GM23338 (cell line): ENCODE results near the gene ZNF292. TPM values are rescaled to one million over a fixed set of nuclear protein-coding genes. Genes with fewer than 3 reads are reported as not detected.

Experiments used
- ATAC-seq: fragments of 200-7000 bp; cut with Tn5 transposase; 3 replicates; pipeline ENCODE4 v1.9.1; 2020
- DNase-seq: peaks from one replicate; pipeline ENCODE4 v3.0.0-alpha.2; 2015; ENCODE audit warnings: low spot score
- H2AFZ ChIP-seq: fragments of 200-600 bp; sonication (generic); 2 replicates; pipeline ENCODE4 v1.8.0; 2016; ENCODE audit warnings: antibody characterized with exemption, mild to moderate bottlenecking, moderate library complexity
- H3F3A ChIP-seq: fragments of 200-600 bp; sonication (generic); replicated peaks from 2 replicates; pipeline ENCODE4 v1.8.0; 2017; ENCODE audit warnings: antibody characterized with exemption, mixed run types, low read depth
- H3K27ac ChIP-seq: fragments of 200-600 bp; sonication (generic); 2 replicates; pipeline ENCODE4 v1.6.1; 2016; ENCODE audit warnings: low read depth
- H3K27me3 ChIP-seq: fragments of 200-600 bp; sonication (generic); 2 replicates; pipeline ENCODE4 v1.8.0; 2016; ENCODE audit warnings: mild to moderate bottlenecking, mixed run types, moderate library complexity; ENCODE audit not compliant: insufficient read depth
- H3K36me3 ChIP-seq: fragments of 200-600 bp; sonication (generic); 2 replicates; pipeline ENCODE4 v1.8.0; 2016; ENCODE audit warnings: mild to moderate bottlenecking; ENCODE audit not compliant: insufficient read depth
- H3K4me1 ChIP-seq: fragments of 200-600 bp; sonication (generic); 2 replicates; pipeline ENCODE4 v1.8.0; 2016; ENCODE audit warnings: mild to moderate bottlenecking, moderate library complexity; ENCODE audit not compliant: insufficient read depth
- H3K4me2 ChIP-seq: fragments of 200-600 bp; sonication (generic); 2 replicates; pipeline ENCODE4 v1.7.1; 2017; ENCODE audit warnings: mixed run types
- H3K4me3 ChIP-seq: fragments of 200-600 bp; sonication (generic); 2 replicates; pipeline ENCODE4 v1.6.1; 2016; ENCODE audit warnings: mixed run types
- H3K79me2 ChIP-seq: fragments of 200-600 bp; sonication (generic); replicated peaks from 2 replicates; pipeline ENCODE4 v1.8.0; 2017; ENCODE audit warnings: mild to moderate bottlenecking; ENCODE audit not compliant: insufficient read depth
- H3K9me2 ChIP-seq: fragments of 200-600 bp; sonication (generic); 2 replicates; pipeline ENCODE4 v1.8.0; 2017; ENCODE audit not compliant: insufficient read depth
- H4K20me1 ChIP-seq: fragments of 200-600 bp; sonication (generic); replicated peaks from 2 replicates; pipeline ENCODE4 v1.8.0; 2017; ENCODE audit warnings: mild to moderate bottlenecking; ENCODE audit not compliant: insufficient read depth
- H3K27ac Mint-ChIP-seq: 2 replicates; pipeline ENCODE4 v1.8.0; 2020; ENCODE audit warnings: inconsistent platforms, mild to moderate bottlenecking, moderate library complexity, mixed read lengths
- H3K27me3 Mint-ChIP-seq: 3 replicates; pipeline ENCODE4 v1.8.0; 2022; ENCODE audit warnings: low read depth, mild to moderate bottlenecking, moderate library complexity, mixed read lengths, inconsistent platforms; ENCODE audit not compliant: insufficient read depth, poor library complexity
- H3K36me3 Mint-ChIP-seq: 3 replicates; pipeline ENCODE4 v1.8.0; 2021; ENCODE audit warnings: low read depth, mild to moderate bottlenecking, inconsistent platforms, moderate library complexity, mixed read lengths
- H3K4me1 Mint-ChIP-seq: 3 replicates; pipeline ENCODE4 v1.8.0; 2020; ENCODE audit warnings: mild to moderate bottlenecking, inconsistent platforms, mixed read lengths
- H3K4me3 Mint-ChIP-seq: 3 replicates; pipeline ENCODE4 v1.8.0; 2021; ENCODE audit warnings: moderate library complexity, mild to moderate bottlenecking, inconsistent platforms, mixed read lengths
- H3K9me3 Mint-ChIP-seq: 3 replicates; pipeline ENCODE4 v1.8.0; 2020; ENCODE audit warnings: moderate library complexity, mild to moderate bottlenecking, inconsistent platforms, mixed read lengths
- CREB1 ChIP-seq: fragments of 250-450 bp; sonication (Bioruptor Pico); IDR thresholded peaks from 2 replicates; pipeline ENCODE4 v1.5.0; 2020; ENCODE audit warnings: low read depth, mild to moderate bottlenecking, moderate library complexity
- EZH2phosphoT487 ChIP-seq: fragments of 200-600 bp; sonication (generic); IDR thresholded peaks from one replicate; pipeline ENCODE4 v1.8.1; 2018; ENCODE audit warnings: antibody characterized with exemption; ENCODE audit not compliant: unreplicated experiment
- JUNB ChIP-seq: IDR thresholded peaks from one replicate; pipeline ENCODE4 v1.6.1; 2016; ENCODE audit warnings: antibody characterized with exemption; ENCODE audit not compliant: unreplicated experiment
- STAT1 ChIP-seq: IDR thresholded peaks from one replicate; pipeline ENCODE4 v1.6.1; 2016; ENCODE audit warnings: antibody characterized with exemption; ENCODE audit not compliant: unreplicated experiment
- ZNF114 ChIP-seq: fragments of 250-450 bp; sonication (Bioruptor Pico); IDR thresholded peaks from 2 replicates; pipeline ENCODE4 v1.5.0; 2020; ENCODE audit warnings: mild to moderate bottlenecking, moderate library complexity
- ZNF331 ChIP-seq: fragments of 250-450 bp; sonication (Bioruptor Pico); IDR thresholded peaks from 2 replicates; pipeline ENCODE4 v1.5.0; 2020; ENCODE audit warnings: low read depth, mild to moderate bottlenecking, moderate library complexity
- polyA plus RNA-seq: library from polyadenylated mRNA; unstranded; fragments of >200 nt; fragmentation: Nextera tagmentation; extraction: Ambion mirVana; gene quantifications from 2 replicates; pipeline ENCODE4 v1.2.1, GENCODE V29; 2016
- total RNA-seq: library from RNA; depleted of rRNA; stranded (reverse); fragments of >200 nt; shearing (Covaris generic); gene quantifications from 2 replicates; pipeline ENCODE4 v1.2.3, GENCODE V29; 2014
- TF ChIP-seq, protein P1 (sequence below): IDR thresholded peaks from 2 replicates; pipeline ENCODE4 v1.6.1; 2016; ENCODE audit warnings: antibody characterized with exemption
- TF ChIP-seq, protein P2 (sequence below), 2 experiments: fragments of 200-600 bp in 1 of 2; sonication (generic) in 1 of 2; conservative IDR thresholded peaks; 2 replicates each; pipeline versions ENCODE4 v1.5.1 to v1.6.1; 2016 to 2017; ENCODE audit warnings: antibody characterized with exemption in 2 of 2, low read depth in 2 of 2, mild to moderate bottlenecking in 2 of 2, moderate library complexity in 1 of 2
- TF ChIP-seq, protein P3 (sequence below): IDR thresholded peaks from one replicate; pipeline ENCODE4 v1.6.1; 2018; ENCODE audit warnings: antibody characterized with exemption; ENCODE audit not compliant: unreplicated experiment

The ZNF292 gene
- total and polyA plus RNA-seq, 2 experiments from 2014 or later: 45.7 to 67.9 TPM

DNA sequence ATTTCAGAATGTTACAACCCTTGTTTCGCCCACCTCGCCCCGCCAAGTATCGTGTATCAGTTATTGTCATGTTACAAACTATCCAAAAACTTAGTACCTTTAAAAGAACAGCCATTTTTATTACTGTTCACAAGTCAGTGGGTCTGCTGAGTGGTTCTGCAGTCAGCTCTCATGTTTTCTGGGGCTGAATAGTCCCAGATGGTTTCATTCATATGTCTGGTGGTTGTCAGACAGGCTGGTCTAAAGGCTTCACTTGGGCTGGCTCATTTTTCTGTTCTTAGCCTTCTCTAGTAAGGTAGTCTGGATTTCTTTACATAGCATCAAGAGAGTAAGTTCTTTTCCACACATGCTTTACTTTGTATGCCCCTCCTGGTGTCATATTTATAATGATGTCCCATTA is 8.6 kb downstream of the ZNF292 start:
- H3K27me3 ChIP-seq: no peaks in the 10 kb centered on the region
- H3K4me1 ChIP-seq: peaks cover 61% of the 10 kb centered on the region
- Mint-ChIP-seq H3K27me3 (peaks cover 4% of the 10 kb centered on the region), H3K4me3 (no peak overlapping the region), H3K9me3 (no peaks in the 10 kb centered on the region), H3K36me3 (peaks cover 1% of the 10 kb centered on the region; the same call in 2 of the 3 replicates), H3K4me1 (peaks cover 64% of the 10 kb centered on the region), H3K27ac (no peak overlapping the region; the same call in 1 of the 2 replicates)
- no peak for ATAC-seq
- H3K9me2 ChIP-seq: no peaks in the 10 kb centered on the region
- no peaks in the 10 kb centered on the region for H3K36me3 ChIP-seq
- H4K20me1 ChIP-seq: peaks cover 48% of the 10 kb centered on the region
- DNase-seq: no peak
- no peak overlapping the region; the same call in none of the 2 replicates for H3K27ac ChIP-seq
- 0 out of 2 replicates have a peak overlapping the region, but pooled peaks have one; percentile 23 for H3K4me2 ChIP-seq
- H3K4me3 ChIP-seq: no peak overlapping the region
- peaks cover 100% of the 10 kb centered on the region for H3K79me2 ChIP-seq
- TF ChIP-seq EZH2phosphoT487: no peak
- TF ChIP-seq, protein P1, sequence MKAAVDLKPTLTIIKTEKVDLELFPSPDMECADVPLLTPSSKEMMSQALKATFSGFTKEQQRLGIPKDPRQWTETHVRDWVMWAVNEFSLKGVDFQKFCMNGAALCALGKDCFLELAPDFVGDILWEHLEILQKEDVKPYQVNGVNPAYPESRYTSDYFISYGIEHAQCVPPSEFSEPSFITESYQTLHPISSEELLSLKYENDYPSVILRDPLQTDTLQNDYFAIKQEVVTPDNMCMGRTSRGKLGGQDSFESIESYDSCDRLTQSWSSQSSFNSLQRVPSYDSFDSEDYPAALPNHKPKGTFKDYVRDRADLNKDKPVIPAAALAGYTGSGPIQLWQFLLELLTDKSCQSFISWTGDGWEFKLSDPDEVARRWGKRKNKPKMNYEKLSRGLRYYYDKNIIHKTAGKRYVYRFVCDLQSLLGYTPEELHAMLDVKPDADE: no peak
- no peak for TF ChIP-seq STAT1
- H2AFZ ChIP-seq: no peak overlapping the region
- no peaks in the 10 kb centered on the region for H3F3A ChIP-seq

DNA sequence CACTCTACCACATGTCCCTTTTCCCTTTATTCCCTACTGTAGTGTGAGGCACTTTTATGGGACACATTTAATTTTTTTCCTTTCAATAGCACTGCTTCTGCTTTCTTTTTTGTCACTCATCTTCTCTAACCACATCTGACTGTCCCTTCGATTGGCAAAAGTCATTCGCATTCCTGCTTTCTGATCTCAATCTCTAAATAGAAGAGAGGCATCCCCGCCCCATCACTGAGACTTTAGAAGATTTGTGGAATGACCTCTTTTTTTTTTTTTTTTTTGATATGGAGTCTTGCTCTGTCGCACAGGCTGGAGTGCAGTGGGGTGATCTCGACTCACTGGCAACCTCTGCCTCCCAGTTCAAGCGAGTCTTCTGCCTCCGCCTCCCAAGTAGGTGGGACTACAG is 9.1 kb downstream of the ZNF292 start:
- Histone ChIP-seq H3K36me3 (no peaks in the 10 kb centered on the region), H3K4me2 (0 out of 2 replicates have a peak overlapping the region, but pooled peaks have one; percentile 23), H2AFZ (no peak overlapping the region), H3K27me3 (no peaks in the 10 kb centered on the region), H3K4me3 (no peak overlapping the region), H3K4me1 (peaks cover 66% of the 10 kb centered on the region), H3K27ac (no peak overlapping the region), H4K20me1 (peaks cover 45% of the 10 kb centered on the region), H3K79me2 (peaks cover 100% of the 10 kb centered on the region), H3K9me2 (no peaks in the 10 kb centered on the region), H3F3A (no peaks in the 10 kb centered on the region)
- peaks cover 67% of the 10 kb centered on the region for H3K4me1 Mint-ChIP-seq
- H3K36me3 Mint-ChIP-seq: no peaks in the 10 kb centered on the region; the same call in 2 of the 3 replicates
- H3K9me3 Mint-ChIP-seq: no peaks in the 10 kb centered on the region
- H3K4me3 Mint-ChIP-seq: no peak overlapping the region
- DNase-seq (no peak), ATAC-seq (no peak)
- no peak overlapping the region for H3K27ac Mint-ChIP-seq
- peaks cover 6% of the 10 kb centered on the region for H3K27me3 Mint-ChIP-seq
- TF ChIP-seq, protein P2, sequence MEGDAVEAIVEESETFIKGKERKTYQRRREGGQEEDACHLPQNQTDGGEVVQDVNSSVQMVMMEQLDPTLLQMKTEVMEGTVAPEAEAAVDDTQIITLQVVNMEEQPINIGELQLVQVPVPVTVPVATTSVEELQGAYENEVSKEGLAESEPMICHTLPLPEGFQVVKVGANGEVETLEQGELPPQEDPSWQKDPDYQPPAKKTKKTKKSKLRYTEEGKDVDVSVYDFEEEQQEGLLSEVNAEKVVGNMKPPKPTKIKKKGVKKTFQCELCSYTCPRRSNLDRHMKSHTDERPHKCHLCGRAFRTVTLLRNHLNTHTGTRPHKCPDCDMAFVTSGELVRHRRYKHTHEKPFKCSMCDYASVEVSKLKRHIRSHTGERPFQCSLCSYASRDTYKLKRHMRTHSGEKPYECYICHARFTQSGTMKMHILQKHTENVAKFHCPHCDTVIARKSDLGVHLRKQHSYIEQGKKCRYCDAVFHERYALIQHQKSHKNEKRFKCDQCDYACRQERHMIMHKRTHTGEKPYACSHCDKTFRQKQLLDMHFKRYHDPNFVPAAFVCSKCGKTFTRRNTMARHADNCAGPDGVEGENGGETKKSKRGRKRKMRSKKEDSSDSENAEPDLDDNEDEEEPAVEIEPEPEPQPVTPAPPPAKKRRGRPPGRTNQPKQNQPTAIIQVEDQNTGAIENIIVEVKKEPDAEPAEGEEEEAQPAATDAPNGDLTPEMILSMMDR (conservative IDR thresholded peaks at IDR 0.05; ENCODE audit: low read depth in 2 of 2): no peak
- TF ChIP-seq ZNF114 (CRISPR knock-in tag) (no peak), CREB1 (CRISPR knock-in tag) (no peak), ZNF331 (CRISPR knock-in tag) (no peak), EZH2phosphoT487 (no peak), JUNB (no peak)
- TF ChIP-seq, protein P3, sequence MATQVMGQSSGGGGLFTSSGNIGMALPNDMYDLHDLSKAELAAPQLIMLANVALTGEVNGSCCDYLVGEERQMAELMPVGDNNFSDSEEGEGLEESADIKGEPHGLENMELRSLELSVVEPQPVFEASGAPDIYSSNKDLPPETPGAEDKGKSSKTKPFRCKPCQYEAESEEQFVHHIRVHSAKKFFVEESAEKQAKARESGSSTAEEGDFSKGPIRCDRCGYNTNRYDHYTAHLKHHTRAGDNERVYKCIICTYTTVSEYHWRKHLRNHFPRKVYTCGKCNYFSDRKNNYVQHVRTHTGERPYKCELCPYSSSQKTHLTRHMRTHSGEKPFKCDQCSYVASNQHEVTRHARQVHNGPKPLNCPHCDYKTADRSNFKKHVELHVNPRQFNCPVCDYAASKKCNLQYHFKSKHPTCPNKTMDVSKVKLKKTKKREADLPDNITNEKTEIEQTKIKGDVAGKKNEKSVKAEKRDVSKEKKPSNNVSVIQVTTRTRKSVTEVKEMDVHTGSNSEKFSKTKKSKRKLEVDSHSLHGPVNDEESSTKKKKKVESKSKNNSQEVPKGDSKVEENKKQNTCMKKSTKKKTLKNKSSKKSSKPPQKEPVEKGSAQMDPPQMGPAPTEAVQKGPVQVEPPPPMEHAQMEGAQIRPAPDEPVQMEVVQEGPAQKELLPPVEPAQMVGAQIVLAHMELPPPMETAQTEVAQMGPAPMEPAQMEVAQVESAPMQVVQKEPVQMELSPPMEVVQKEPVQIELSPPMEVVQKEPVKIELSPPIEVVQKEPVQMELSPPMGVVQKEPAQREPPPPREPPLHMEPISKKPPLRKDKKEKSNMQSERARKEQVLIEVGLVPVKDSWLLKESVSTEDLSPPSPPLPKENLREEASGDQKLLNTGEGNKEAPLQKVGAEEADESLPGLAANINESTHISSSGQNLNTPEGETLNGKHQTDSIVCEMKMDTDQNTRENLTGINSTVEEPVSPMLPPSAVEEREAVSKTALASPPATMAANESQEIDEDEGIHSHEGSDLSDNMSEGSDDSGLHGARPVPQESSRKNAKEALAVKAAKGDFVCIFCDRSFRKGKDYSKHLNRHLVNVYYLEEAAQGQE: no peak
